Measurements from ENCODE around the gene CATSPER4.

Gene CATSPER4

GRCh38 chr1:26234644-26235370, 44.4 kb downstream of the CATSPER4 start (continued):
- peak; percentile 27 for TF ChIP-seq CTCF (tag by site-specific recombination; IDR thresholded peaks at IDR 0.05)
- TF ChIP-seq ZFP37 (tag by site-specific recombination; IDR thresholded peaks at IDR 0.05) = peak; percentile 7; the same call in 1 of the 2 replicates
- TF ChIP-seq MZF1 (tag by site-specific recombination; IDR thresholded peaks at IDR 0.05; ENCODE audit: borderline replicate concordance) = peak; percentile 27; the same call in 1 of the 2 replicates
- 0 out of 2 replicates have a peak, but pooled peaks have one; percentile 36 for TF ChIP-seq ZNF660 (tag by site-specific recombination; IDR thresholded peaks at IDR 0.05)
- TF ChIP-seq ZBTB8A (tag by site-specific recombination; IDR thresholded peaks at IDR 0.05) = no peak
- TF ChIP-seq ZNF555 (tag by site-specific recombination; conservative IDR thresholded peaks at IDR 0.05) = no peak
- TF ChIP-seq INSM2 (tag by site-specific recombination; IDR thresholded peaks at IDR 0.05) = peak; percentile 46; the same call in 1 of the 2 replicates
- TF ChIP-seq ZNF792 (tag by site-specific recombination; IDR thresholded peaks at IDR 0.05) = 0 out of 2 replicates have a peak, but pooled peaks have one; percentile 24
- 0 out of 2 replicates have a peak, but pooled peaks have one; percentile 47 for TF ChIP-seq ZNF10 (tag by site-specific recombination; IDR thresholded peaks at IDR 0.05)
- 0 out of 2 replicates have a peak, but pooled peaks have one; percentile 19 for TF ChIP-seq ZBTB20 (tag by site-specific recombination; IDR thresholded peaks at IDR 0.05)
- no peak for TF ChIP-seq KLF10 (tag by site-specific recombination; IDR thresholded peaks at IDR 0.05)
- TF ChIP-seq ZNF776 (tag by site-specific recombination; IDR thresholded peaks at IDR 0.05; ENCODE audit: borderline replicate concordance) = no peak

- H3K27ac ChIP-seq (ENCODE audit: extremely low read depth, low read depth, low read length) = no peak overlapping the region
- POLR2A ChIA-PET = no interaction called here
- H3K4me3 ChIP-seq (ENCODE audit: low read depth, low read length) = no peak overlapping the region
- H3K4me1 ChIP-seq (ENCODE audit: control insufficient read depth, insufficient read depth, low read length) = no peaks in the 10 kb centered on the region
- peak; percentile 84 for TF ChIP-seq ZBTB17 (tag by site-specific recombination; IDR thresholded peaks at IDR 0.05)
- 0 out of 2 replicates have a peak, but pooled peaks have one; percentile 15 for TF ChIP-seq ZNF366 (tag by site-specific recombination; conservative IDR thresholded peaks at IDR 0.05)
- no peak for TF ChIP-seq ZNF704 (tag by site-specific recombination; IDR thresholded peaks at IDR 0.05)
- 0 out of 2 replicates have a peak, but pooled peaks have one; percentile 29 for TF ChIP-seq TRIM28 (IDR thresholded peaks at IDR 0.05; ENCODE audit: borderline replicate concordance, low read length)
- peak; percentile 47 for TF ChIP-seq ZNF146 (tag by site-specific recombination; IDR thresholded peaks at IDR 0.05)
- peak; percentile 38; the same call in 1 of the 2 replicates for TF ChIP-seq PRDM10 (tag by site-specific recombination; IDR thresholded peaks at IDR 0.05)
- no peak for TF ChIP-seq SP3 (tag by site-specific recombination; IDR thresholded peaks at IDR 0.05)
- H3K36me3 ChIP-seq (ENCODE audit: control insufficient read depth in 2 of 2, insufficient read depth in 1 of 2, low read length in 2 of 2) = peaks cover 8 to 10% of the 10 kb centered on the region in 2 experiments; a peak in 2 of 3 replicates
- H3K9me3 ChIP-seq (ENCODE audit: control insufficient read depth, insufficient read depth, low read depth, low read length) = no peaks in the 10 kb centered on the region
- CTCF ChIA-PET = interaction anchor here (0.6 to 2.1 kb wide), 6 partner anchors 10 to 658 kb away, joined by 3 to 7 read pairs (median 4); partner anchors contain the start of gene CATSPER4
These were observed 47.0 kb downstream of the CATSPER4 start for GRCh38 chr1:26237230-26237966.

All from HEK293 (cell line).